HepG2 (cell line): ENCODE results near the gene ISOC2. TPM values are rescaled to one million over a fixed set of nuclear protein-coding genes. Genes with fewer than 3 reads are reported as not detected.

ENCODE experiments used
- ARID5B ChIP-seq: IDR thresholded peaks from 2 replicates; pipeline ENCODE4 v1.4.0; 2020; ENCODE audit warnings: mild to moderate bottlenecking, missing genetic modification reagents
- EHMT2 ChIP-seq: fragments of 200-600 bp; sonication (generic); IDR thresholded peaks from 2 replicates; pipeline ENCODE4 v1.7.0; 2017; ENCODE audit warnings: antibody characterized with exemption, low read depth, low read length, borderline replicate concordance
- HDAC2 ChIP-seq: sonication (generic); formaldehyde crosslinking; IDR thresholded peaks from 2 replicates; pipeline ENCODE4 v1.4.0; 2020; ENCODE audit warnings: missing genetic modification reagents
- HIVEP1 ChIP-seq: sonication (generic); formaldehyde crosslinking; IDR thresholded peaks from 2 replicates; pipeline ENCODE4 v1.4.0; 2020; ENCODE audit warnings: mild to moderate bottlenecking, missing genetic modification reagents
- MAF1 ChIP-seq: sonication (generic); formaldehyde crosslinking; IDR thresholded peaks from 2 replicates; pipeline ENCODE4 v1.5.0; 2020; ENCODE audit warnings: missing genetic modification reagents, borderline replicate concordance
- MBNL3 ChIP-seq: fragments of 250-450 bp; sonication (Bioruptor Pico); conservative IDR thresholded peaks from 2 replicates; pipeline ENCODE4 v1.8.0; 2022; ENCODE audit warnings: mild to moderate bottlenecking, inconsistent platforms
- NFYC ChIP-seq: IDR thresholded peaks from 2 replicates; pipeline ENCODE4 v1.6.1; 2016; ENCODE audit warnings: missing genetic modification reagents, missing compliant biosample characterization
- SIX1 ChIP-seq: sonication (generic); formaldehyde crosslinking; IDR thresholded peaks from 2 replicates; pipeline ENCODE4 v1.4.0; 2020; ENCODE audit warnings: missing genetic modification reagents, borderline replicate concordance
- SNAI1 ChIP-seq: sonication (generic); formaldehyde crosslinking; IDR thresholded peaks from 2 replicates; pipeline ENCODE4 v1.5.0; 2020; ENCODE audit warnings: mild to moderate bottlenecking, missing genetic modification reagents, borderline replicate concordance
- SNRNP70 ChIP-seq: fragments of 200-400 bp; formaldehyde crosslinking; IDR thresholded peaks from 2 replicates; pipeline ENCODE4 v1.6.1; 2017; ENCODE audit warnings: mild to moderate bottlenecking, low read depth, low read length, moderate library complexity
- SP2 ChIP-seq: sonication (generic); formaldehyde crosslinking; IDR thresholded peaks from 2 replicates; pipeline ENCODE4 v1.5.1; 2020; ENCODE audit warnings: mild to moderate bottlenecking, missing genetic modification reagents
- TCF7L2 ChIP-seq: IDR thresholded peaks from 2 replicates; pipeline ENCODE4 v1.6.1; 2011; ENCODE audit warnings: mild to moderate bottlenecking, low read depth, low read length, moderate library complexity
- TRIM22 ChIP-seq: fragments of 450-650 bp; IDR thresholded peaks from 2 replicates; pipeline ENCODE4 v1.6.1; 2017
- YEATS4 ChIP-seq: sonication (generic); formaldehyde crosslinking; IDR thresholded peaks from 2 replicates; pipeline ENCODE4 v1.4.0; 2020; ENCODE audit warnings: missing genetic modification reagents, borderline replicate concordance
- ZBTB7A ChIP-seq: sonication (generic); formaldehyde crosslinking; IDR thresholded peaks from 2 replicates; pipeline ENCODE4 v1.8.0; 2022; ENCODE audit warnings: mild to moderate bottlenecking, missing genetic modification reagents
- ZKSCAN1 ChIP-seq: fragments of 150-350 bp; IDR thresholded peaks from 2 replicates; pipeline ENCODE4 v1.6.1; 2014; ENCODE audit warnings: low read length
- ZNF382 ChIP-seq: sonication (generic); formaldehyde crosslinking; IDR thresholded peaks from 2 replicates; pipeline ENCODE4 v1.5.0; 2020; ENCODE audit warnings: missing genetic modification reagents, mild to moderate bottlenecking, borderline replicate concordance
- ZNF629 ChIP-seq: sonication (generic); formaldehyde crosslinking; conservative IDR thresholded peaks from 2 replicates; pipeline ENCODE4 v1.5.0; 2020; ENCODE audit warnings: missing genetic modification reagents
- ZNF878 ChIP-seq: sonication (generic); formaldehyde crosslinking; IDR thresholded peaks from 2 replicates; pipeline ENCODE4 v1.8.1; 2023; ENCODE audit warnings: mild to moderate bottlenecking, missing genetic modification reagents, moderate library complexity
- polyA plus RNA-seq, 8 experiments: library from polyadenylated mRNA; depleted of rRNA in 3 of 8; stranded (reverse) in 7 of 8; unstranded in 1 of 8; fragments of >200 nt; fragmentation: Illumina TruSeq in 4 of 8; extraction: Trizol in 4 of 8; gene quantifications; 2 replicates each; pipeline versions ENCODE4 v1.2.1 to v1.2.3, GENCODE V29; 2011 to 2016; ENCODE audit warnings: low read depth in 4 of 8, missing spikeins in 1 of 8, mixed read lengths in 1 of 8; ENCODE audit not compliant: insufficient read depth in 1 of 8
- total RNA-seq, 5 experiments: library from RNA; depleted of rRNA; stranded (reverse); fragments of >200 nt; fragmentation: Illumina TruSeq; extraction: Trizol; gene quantifications; 2 replicates each; pipeline ENCODE4 v1.2.3, GENCODE V29; 2016; ENCODE audit warnings: low read depth in 1 of 5
- TF ChIP-seq, protein P1 (sequence below): sonication (generic); formaldehyde crosslinking; IDR thresholded peaks from 2 replicates; pipeline ENCODE4 v1.5.1; 2020; ENCODE audit warnings: mild to moderate bottlenecking, missing genetic modification reagents, borderline replicate concordance

ISOC2 gene
- total and polyA plus RNA-seq, 2 of the 13 experiments (the other 11 are each of a cell fraction or from before 2014, with no cell fraction given), result 76.8 to 105 TPM

- no peak for TF ChIP-seq ARID5B (CRISPR knock-in tag)
- 0 out of 2 replicates have a peak, but pooled peaks have one; percentile 78 for TF ChIP-seq SNAI1
- TF ChIP-seq HDAC2, result peak; percentile 37; the same call in 1 of the 2 replicates
- no peak for TF ChIP-seq EHMT2
- TF ChIP-seq ZKSCAN1, result no peak
- 0 out of 2 replicates have a peak, but pooled peaks have one; percentile 52 for TF ChIP-seq MAF1 (CRISPR knock-in tag)
- TF ChIP-seq TCF7L2, result no peak
- peak; percentile 75; the same call in 1 of the 2 replicates for TF ChIP-seq ZNF878 (CRISPR knock-in tag)
- TF ChIP-seq NFYC (CRISPR knock-in tag), result peak; percentile 82
- TF ChIP-seq ZBTB7A (CRISPR knock-in tag), result no peak
- TF ChIP-seq SIX1 (CRISPR knock-in tag), result no peak
- peak; percentile 47; the same call in 1 of the 2 replicates for TF ChIP-seq YEATS4 (CRISPR knock-in tag)
- no peak for TF ChIP-seq ZNF382
- TF ChIP-seq TRIM22, result no peak
- no peak for TF ChIP-seq SNRNP70
- TF ChIP-seq SP2 (CRISPR knock-in tag), result peak; percentile 82
- TF ChIP-seq MBNL3 (CRISPR knock-in tag), result no peak
- no peak for TF ChIP-seq ZNF629
- TF ChIP-seq, protein P1, sequence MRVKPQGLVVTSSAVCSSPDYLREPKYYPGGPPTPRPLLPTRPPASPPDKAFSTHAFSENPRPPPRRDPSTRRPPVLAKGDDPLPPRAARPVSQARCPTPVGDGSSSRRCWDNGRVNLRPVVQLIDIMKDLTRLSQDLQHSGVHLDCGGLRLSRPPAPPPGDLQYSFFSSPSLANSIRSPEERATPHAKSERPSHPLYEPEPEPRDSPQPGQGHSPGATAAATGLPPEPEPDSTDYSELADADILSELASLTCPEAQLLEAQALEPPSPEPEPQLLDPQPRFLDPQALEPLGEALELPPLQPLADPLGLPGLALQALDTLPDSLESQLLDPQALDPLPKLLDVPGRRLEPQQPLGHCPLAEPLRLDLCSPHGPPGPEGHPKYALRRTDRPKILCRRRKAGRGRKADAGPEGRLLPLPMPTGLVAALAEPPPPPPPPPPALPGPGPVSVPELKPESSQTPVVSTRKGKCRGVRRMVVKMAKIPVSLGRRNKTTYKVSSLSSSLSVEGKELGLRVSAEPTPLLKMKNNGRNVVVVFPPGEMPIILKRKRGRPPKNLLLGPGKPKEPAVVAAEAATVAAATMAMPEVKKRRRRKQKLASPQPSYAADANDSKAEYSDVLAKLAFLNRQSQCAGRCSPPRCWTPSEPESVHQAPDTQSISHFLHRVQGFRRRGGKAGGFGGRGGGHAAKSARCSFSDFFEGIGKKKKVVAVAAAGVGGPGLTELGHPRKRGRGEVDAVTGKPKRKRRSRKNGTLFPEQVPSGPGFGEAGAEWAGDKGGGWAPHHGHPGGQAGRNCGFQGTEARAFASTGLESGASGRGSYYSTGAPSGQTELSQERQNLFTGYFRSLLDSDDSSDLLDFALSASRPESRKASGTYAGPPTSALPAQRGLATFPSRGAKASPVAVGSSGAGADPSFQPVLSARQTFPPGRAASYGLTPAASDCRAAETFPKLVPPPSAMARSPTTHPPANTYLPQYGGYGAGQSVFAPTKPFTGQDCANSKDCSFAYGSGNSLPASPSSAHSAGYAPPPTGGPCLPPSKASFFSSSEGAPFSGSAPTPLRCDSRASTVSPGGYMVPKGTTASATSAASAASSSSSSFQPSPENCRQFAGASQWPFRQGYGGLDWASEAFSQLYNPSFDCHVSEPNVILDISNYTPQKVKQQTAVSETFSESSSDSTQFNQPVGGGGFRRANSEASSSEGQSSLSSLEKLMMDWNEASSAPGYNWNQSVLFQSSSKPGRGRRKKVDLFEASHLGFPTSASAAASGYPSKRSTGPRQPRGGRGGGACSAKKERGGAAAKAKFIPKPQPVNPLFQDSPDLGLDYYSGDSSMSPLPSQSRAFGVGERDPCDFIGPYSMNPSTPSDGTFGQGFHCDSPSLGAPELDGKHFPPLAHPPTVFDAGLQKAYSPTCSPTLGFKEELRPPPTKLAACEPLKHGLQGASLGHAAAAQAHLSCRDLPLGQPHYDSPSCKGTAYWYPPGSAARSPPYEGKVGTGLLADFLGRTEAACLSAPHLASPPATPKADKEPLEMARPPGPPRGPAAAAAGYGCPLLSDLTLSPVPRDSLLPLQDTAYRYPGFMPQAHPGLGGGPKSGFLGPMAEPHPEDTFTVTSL (CRISPR knock-in tag), result 0 out of 2 replicates have a peak, but pooled peaks have one; percentile 12
- TF ChIP-seq HIVEP1, result no peak
Measured at GRCh38 chr19:55407800-55408532, 53.5 kb downstream of the ISOC2 start (continued).
